Coronary artery (tissue), 2 donors: ENCODE data around the gene OGA.
"Not testable (repeated sequence)": the region's sequence is repeated elsewhere in the genome, so short reads cannot be mapped to it uniquely, and the experiment has no call there.

Source experiments
- DNase-seq: peaks from one replicate; pipeline ENCODE4 v3.0.0-alpha.2; 2017; ENCODE audit warnings: low spot score
- H3K27ac ChIP-seq, 2 donors: fragments of 200-600 bp; sonication (generic); one replicate each; pipeline ENCODE4 v1.5.1; 2016 to 2019
- H3K4me3 ChIP-seq: fragments of 200-600 bp; sonication (generic); 2 replicates; pipeline ENCODE4 v1.5.1; 2016; ENCODE audit warnings: mild to moderate bottlenecking, moderate library complexity
- TF ChIP-seq, protein P1 (sequence below): fragments of 200-600 bp; sonication (generic); IDR thresholded peaks from one replicate; pipeline ENCODE4 v1.5.1; 2019; ENCODE audit warnings: antibody characterized with exemption

OGA gene

DNA sequence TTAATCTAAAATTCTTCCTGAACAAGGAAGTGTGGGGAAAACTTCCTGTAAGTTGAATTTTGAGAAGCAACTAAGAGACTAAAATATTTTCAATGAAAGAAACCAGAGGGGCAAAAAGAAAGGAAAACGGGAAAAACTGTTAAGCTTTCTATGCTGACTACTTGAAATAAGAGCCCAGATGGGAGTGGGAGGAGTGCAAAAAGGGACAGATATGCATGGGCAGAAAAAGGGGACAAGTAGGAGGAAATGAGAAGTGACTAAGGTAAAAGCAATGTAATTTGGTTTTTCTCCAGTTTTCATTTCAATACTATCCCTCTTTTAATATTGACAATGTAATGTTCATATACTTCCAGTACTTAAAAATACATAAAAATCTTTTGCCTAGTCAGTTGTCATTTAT, 11.1 kb downstream of the OGA start:
- TF ChIP-seq, protein P1, sequence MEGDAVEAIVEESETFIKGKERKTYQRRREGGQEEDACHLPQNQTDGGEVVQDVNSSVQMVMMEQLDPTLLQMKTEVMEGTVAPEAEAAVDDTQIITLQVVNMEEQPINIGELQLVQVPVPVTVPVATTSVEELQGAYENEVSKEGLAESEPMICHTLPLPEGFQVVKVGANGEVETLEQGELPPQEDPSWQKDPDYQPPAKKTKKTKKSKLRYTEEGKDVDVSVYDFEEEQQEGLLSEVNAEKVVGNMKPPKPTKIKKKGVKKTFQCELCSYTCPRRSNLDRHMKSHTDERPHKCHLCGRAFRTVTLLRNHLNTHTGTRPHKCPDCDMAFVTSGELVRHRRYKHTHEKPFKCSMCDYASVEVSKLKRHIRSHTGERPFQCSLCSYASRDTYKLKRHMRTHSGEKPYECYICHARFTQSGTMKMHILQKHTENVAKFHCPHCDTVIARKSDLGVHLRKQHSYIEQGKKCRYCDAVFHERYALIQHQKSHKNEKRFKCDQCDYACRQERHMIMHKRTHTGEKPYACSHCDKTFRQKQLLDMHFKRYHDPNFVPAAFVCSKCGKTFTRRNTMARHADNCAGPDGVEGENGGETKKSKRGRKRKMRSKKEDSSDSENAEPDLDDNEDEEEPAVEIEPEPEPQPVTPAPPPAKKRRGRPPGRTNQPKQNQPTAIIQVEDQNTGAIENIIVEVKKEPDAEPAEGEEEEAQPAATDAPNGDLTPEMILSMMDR: no peak
- Histone ChIP-seq H3K27ac (no peak overlapping the region), H3K4me3 (no peak overlapping the region)
- no peak for DNase-seq

- no peak overlapping the region for H3K4me3 ChIP-seq
- TF ChIP-seq, protein P1: no peak
- H3K27ac ChIP-seq: no peak overlapping the region
- DNase-seq: no peak
Measured at GRCh38 chr10:101803511-101803910, 14.7 kb downstream of the OGA start.

- no peak overlapping the region for H3K4me3 ChIP-seq
- TF ChIP-seq, protein P1: no peak
- no peak for DNase-seq
- no peak overlapping the region for H3K27ac ChIP-seq
Measured at GRCh38 chr10:101797403-101798059, 20.7 kb downstream of the OGA start.

- Histone ChIP-seq H3K27ac (no peak overlapping the region), H3K4me3 (no peak overlapping the region)
- no peak for DNase-seq
- TF ChIP-seq, protein P1: no peak
Measured at GRCh38 chr10:101793526-101793925, 24.7 kb downstream of the OGA start.

- no peak overlapping the region for H3K27ac ChIP-seq
- DNase-seq: no peak
- TF ChIP-seq, protein P1: no peak
- H3K4me3 ChIP-seq: no peak overlapping the region
Measured at GRCh38 chr10:101789686-101790085, 28.6 kb downstream of the OGA start.

DNA sequence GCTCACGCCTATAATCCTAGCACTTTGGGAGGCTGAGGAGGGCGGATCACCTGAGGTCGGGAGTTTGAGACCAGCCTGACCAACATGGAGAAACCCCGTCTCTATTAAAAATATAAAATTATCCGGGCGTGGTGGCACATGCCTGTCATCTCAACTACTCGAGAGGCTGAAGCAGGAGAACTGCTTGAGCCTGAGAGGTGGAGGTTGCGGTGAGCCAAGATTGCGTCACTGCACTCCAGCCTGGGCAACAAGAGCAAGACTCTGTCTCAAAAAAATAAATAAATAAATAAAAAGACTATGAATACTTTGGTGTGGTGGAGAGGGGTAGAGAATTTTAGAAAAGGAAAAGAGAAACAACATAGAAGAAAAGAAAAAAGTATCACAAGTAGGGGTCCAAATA, 29.0 kb downstream of the OGA start:
- not testable (repeated sequence) for H3K27ac ChIP-seq, DNase-seq, H3K4me3 ChIP-seq

- DNase-seq: no peak
- no peak overlapping the region for H3K4me3 ChIP-seq
- no peak overlapping the region for H3K27ac ChIP-seq
- TF ChIP-seq, protein P1: no peak
Measured at GRCh38 chr10:101785801-101786200, 32.4 kb downstream of the OGA start.
